ENCODE results near the gene NACA.

Gene NACA

DNA sequence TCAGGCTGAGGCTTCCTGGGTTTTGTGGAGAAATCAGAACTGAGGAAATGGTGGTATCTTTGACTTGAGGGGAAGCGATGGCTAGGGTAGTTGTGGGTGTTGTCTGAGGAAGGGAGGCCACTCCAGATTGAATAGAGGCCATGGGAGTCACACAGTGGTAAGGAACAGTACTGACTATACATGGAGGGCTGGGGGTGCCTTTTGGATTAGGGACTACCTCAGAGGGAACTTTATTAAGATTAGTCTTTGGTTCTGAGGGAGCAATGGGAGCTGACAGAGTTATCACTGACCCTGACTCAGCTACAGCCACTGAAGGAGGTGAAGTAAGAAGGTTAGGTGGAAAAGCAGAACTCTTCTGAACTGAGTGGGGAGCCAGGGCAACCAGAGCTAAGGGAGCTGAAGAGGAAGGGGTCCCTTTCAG lies 4.4 kb downstream of the NACA start:
- no peak for DNase-seq (ENCODE audit: low read depth)
- in situ Hi-C loops (cut with HindIII; ENCODE audit: low sequenced_read_pairs): no loop called here
- no peak overlapping the region for H3K4me3 ChIP-seq (ENCODE audit: low read depth, low read length)
- TF ChIP-seq, protein P1, sequence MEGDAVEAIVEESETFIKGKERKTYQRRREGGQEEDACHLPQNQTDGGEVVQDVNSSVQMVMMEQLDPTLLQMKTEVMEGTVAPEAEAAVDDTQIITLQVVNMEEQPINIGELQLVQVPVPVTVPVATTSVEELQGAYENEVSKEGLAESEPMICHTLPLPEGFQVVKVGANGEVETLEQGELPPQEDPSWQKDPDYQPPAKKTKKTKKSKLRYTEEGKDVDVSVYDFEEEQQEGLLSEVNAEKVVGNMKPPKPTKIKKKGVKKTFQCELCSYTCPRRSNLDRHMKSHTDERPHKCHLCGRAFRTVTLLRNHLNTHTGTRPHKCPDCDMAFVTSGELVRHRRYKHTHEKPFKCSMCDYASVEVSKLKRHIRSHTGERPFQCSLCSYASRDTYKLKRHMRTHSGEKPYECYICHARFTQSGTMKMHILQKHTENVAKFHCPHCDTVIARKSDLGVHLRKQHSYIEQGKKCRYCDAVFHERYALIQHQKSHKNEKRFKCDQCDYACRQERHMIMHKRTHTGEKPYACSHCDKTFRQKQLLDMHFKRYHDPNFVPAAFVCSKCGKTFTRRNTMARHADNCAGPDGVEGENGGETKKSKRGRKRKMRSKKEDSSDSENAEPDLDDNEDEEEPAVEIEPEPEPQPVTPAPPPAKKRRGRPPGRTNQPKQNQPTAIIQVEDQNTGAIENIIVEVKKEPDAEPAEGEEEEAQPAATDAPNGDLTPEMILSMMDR (IDR thresholded peaks at IDR 0.05; ENCODE audit: low read depth, low read length, missing control alignments): no peak

DNA sequence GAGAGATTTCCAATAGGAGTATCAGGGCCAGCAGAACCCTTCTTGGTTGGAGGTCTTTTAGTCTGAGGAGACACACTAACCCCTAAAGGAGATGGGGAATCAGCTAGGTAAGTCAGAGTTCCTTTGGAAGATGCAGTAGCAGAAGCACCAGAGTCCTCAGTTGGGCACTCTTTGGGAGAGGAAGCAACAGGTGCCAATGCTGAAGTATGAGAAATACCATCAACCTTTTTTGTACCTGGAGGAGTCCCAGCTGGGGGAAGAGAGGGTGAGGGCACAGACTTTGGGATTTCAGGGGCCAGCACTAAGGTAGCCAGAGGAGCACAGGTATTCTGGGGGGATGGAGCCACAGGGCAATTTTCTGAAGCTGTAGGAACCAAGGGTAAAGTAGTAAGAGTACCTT lies 6.0 kb downstream of the NACA start:
- DNase-seq (ENCODE audit: low read depth): no peak
- in situ Hi-C loops (cut with HindIII; ENCODE audit: low sequenced_read_pairs): no loop called here
- H3K4me3 ChIP-seq (ENCODE audit: low read depth, low read length): no peak overlapping the region
- TF ChIP-seq, protein P1 (IDR thresholded peaks at IDR 0.05; ENCODE audit: low read depth, low read length, missing control alignments): no peak

DNA sequence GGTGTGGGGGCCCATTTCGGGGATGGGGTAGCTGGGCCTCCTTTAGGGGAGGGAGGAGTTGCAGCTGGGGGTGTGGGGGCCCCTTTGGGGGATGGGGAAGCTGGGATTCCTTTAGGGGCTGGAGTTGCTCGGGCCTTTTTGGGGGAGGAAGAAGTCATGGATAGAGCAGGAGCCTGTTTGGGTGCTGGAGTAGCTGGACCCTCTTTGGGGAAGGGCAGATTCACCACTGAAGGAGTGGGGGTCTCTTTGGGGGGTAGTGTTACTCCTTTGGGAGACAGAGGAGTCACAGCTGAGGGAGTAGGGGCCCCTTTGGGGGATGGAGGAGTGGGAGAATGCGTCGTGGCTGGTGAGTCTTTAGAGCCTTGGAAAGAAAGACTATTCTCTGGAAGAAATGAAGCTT lies 6.5 kb downstream of the NACA start:
- TF ChIP-seq, protein P1 (IDR thresholded peaks at IDR 0.05; ENCODE audit: low read depth, low read length, missing control alignments): no peak
- in situ Hi-C loops (cut with HindIII; ENCODE audit: low sequenced_read_pairs): no loop called here
- H3K4me3 ChIP-seq (ENCODE audit: low read depth, low read length): no peak overlapping the region
- no peak for DNase-seq (ENCODE audit: low read depth)

DNA sequence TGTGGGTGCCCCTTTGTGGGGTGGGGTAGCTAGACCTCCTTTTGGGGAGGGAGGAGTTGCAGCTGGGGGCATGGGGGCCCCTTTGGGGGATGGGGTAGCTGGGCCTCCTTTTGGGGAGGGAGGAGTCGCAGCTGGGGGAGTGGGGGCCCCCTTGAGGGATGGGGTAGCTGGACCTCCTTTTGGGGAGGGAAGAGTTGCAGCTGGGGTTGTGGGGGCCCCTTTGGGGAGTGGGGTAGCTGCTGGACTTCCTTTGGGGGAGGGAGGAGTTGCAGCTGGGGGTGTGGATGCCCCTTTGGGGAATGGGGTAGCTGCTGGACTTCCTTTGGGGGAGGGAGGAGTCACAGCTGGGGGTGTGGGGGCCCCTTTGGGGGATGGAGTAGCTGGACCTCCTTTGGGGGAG lies 7.0 kb downstream of the NACA start:
- TF ChIP-seq, protein P1 (IDR thresholded peaks at IDR 0.05; ENCODE audit: low read depth, low read length, missing control alignments): no peak
- in situ Hi-C loops (cut with HindIII; ENCODE audit: low sequenced_read_pairs): no loop called here
- H3K4me3 ChIP-seq (ENCODE audit: low read depth, low read length): no peak overlapping the region

DNA sequence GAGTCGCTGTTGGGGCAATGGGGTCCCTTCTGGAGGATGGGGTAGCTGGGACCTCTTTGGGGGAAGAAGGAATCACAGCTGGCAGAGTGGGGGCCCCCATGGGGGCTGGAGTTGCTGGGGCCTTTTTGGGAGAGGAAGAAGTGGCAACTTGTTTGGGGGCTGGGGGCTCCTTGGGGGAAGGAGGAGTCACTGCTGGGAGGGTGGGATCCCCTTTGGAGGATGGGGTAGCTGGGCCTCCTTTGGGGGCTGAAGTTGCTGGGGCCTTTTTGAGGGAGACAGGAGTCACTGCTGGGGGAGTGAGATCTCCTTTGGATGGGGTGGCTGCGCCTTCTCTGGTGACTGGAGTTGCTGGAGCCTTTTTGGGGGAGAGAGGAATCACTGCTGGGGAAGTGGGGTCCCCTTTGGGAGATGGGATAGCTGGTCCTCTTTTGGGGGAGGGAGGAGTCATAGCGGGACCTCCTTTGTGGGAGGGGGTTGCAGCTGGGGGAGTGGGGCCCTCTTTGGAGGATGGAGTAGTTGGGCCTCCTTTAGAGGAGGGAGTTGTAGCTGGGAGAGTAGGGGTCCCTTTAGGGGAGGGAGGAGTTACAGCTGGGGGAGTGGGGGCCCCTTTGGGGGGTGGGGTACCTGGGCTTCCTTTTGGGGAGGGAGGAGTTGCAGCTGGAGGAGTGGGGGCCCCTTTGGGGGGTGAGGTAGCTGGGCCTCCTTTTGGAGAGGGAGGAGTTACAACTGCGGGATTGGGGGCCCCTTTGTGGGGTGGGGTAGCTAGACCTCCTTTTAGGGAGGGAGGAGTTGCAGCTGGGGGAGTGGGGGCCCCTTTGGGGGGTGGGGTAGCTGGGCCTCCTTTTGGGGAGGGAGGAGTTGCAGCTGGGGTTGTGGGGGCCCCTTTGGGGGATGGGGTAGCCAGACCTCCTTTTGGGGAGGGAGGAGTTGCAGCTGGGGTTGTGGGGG lies 7.9 kb downstream of the NACA start:
- TF ChIP-seq, protein P1 (IDR thresholded peaks at IDR 0.05; ENCODE audit: low read depth, low read length, missing control alignments): no peak
- no peak overlapping the region for H3K4me3 ChIP-seq (ENCODE audit: low read depth, low read length)
- no peak for DNase-seq (ENCODE audit: low read depth)
- in situ Hi-C loops (cut with HindIII; ENCODE audit: low sequenced_read_pairs): no loop called here

More for the DNA sequence above, 7.0 kb downstream of the NACA start:
- DNase-seq (ENCODE audit: low read depth): no peak

DNA sequence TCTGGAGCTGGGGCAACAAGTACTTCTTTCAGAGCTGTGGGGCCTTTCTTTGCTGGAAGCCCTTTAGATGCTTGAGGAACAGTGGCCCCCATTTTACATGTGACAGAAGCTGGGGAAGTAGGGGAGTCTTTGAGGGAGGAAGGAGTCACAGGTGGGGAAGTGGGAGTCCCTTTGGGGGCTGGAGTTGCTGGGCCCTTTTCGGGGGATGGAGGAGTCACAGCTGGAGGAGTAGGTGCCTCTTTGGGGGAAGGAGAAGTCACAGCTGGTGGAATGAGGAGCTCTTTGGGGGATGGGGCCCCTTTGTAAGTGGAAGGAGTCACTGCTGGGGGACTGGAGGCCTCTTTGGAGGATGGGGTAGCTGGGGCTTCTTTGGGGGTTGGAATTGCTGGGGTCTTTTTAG lies 8.6 kb downstream of the NACA start:
- in situ Hi-C loops (cut with HindIII; ENCODE audit: low sequenced_read_pairs): no loop called here
- DNase-seq (ENCODE audit: low read depth): no peak
- TF ChIP-seq, protein P1 (IDR thresholded peaks at IDR 0.05; ENCODE audit: low read depth, low read length, missing control alignments): no peak
- H3K4me3 ChIP-seq (ENCODE audit: low read depth, low read length): no peak overlapping the region
